Omental fat pad (tissue), 4 donors: ENCODE results near the gene RASAL2. TPM values are rescaled to one million over a fixed set of nuclear protein-coding genes. Genes with fewer than 3 reads are reported as not detected.

Source experiments
- ATAC-seq: fragments of 150-250 bp; one replicate; pipeline ENCODE4 v1.9.1; 2016; ENCODE audit warnings: mild to moderate bottlenecking, moderate library complexity; ENCODE audit not compliant: low FRiP score
- DNase-seq: peaks from one replicate; pipeline ENCODE4 v3.0.0-alpha.2; 2019; ENCODE audit warnings: low spot score
- CTCF ChIP-seq, 3 donors: fragments of 450-650 bp; IDR thresholded peaks; one replicate each; pipeline ENCODE4 v1.5.1; 2016 to 2017; ENCODE audit warnings: antibody characterized with exemption in 3 of 3, mild to moderate bottlenecking in 3 of 3, moderate library complexity in 2 of 3
- total RNA-seq, 4 donors: library from RNA; depleted of rRNA; stranded (reverse); fragments of >200 nt; gene quantifications; one replicate each; pipeline ENCODE4 v1.1.0, GENCODE V29; 2016

Gene RASAL2
- total RNA-seq, 4 donors from 2014 or later: 13.5 to 52.3 (median 30.9) TPM

- no peak for TF ChIP-seq CTCF (IDR thresholded peaks at IDR 0.05)
- ATAC-seq: no peak
- DNase-seq: no peak
Observed at GRCh38 chr1:178486100-178487069, 392.5 kb downstream of the RASAL2 start.

GRCh38 chr1:178487070-178487615 is 393.2 kb downstream of the RASAL2 start:
- DNase-seq (no peak), ATAC-seq (no peak)
- no peak for TF ChIP-seq CTCF (IDR thresholded peaks at IDR 0.05)

GRCh38 chr1:178488393-178488792 is 394.5 kb downstream of the RASAL2 start:
- ATAC-seq (no peak), DNase-seq (no peak)
- TF ChIP-seq CTCF (IDR thresholded peaks at IDR 0.05): no peak

- ATAC-seq (no peak), DNase-seq (no peak)
- TF ChIP-seq CTCF (IDR thresholded peaks at IDR 0.05): no peak
Observed at GRCh38 chr1:178489399-178489798, 395.5 kb downstream of the RASAL2 start.

GRCh38 chr1:178490136-178490535 is 396.2 kb downstream of the RASAL2 start:
- no peak for DNase-seq
- no peak for ATAC-seq
- TF ChIP-seq CTCF (IDR thresholded peaks at IDR 0.05): no peak

- no peak for TF ChIP-seq CTCF (IDR thresholded peaks at IDR 0.05)
- no peak for DNase-seq
- ATAC-seq: no peak
Observed at GRCh38 chr1:178490967-178491366, 397.1 kb downstream of the RASAL2 start.
